ENCODE measurements around the gene NKTR. TPM values are rescaled to one million over a fixed set of nuclear protein-coding genes. Genes with fewer than 3 reads are reported as not detected.

The NKTR gene
- polyA plus RNA-seq, 1 donor from 2014 or later, result 242 TPM

DNA sequence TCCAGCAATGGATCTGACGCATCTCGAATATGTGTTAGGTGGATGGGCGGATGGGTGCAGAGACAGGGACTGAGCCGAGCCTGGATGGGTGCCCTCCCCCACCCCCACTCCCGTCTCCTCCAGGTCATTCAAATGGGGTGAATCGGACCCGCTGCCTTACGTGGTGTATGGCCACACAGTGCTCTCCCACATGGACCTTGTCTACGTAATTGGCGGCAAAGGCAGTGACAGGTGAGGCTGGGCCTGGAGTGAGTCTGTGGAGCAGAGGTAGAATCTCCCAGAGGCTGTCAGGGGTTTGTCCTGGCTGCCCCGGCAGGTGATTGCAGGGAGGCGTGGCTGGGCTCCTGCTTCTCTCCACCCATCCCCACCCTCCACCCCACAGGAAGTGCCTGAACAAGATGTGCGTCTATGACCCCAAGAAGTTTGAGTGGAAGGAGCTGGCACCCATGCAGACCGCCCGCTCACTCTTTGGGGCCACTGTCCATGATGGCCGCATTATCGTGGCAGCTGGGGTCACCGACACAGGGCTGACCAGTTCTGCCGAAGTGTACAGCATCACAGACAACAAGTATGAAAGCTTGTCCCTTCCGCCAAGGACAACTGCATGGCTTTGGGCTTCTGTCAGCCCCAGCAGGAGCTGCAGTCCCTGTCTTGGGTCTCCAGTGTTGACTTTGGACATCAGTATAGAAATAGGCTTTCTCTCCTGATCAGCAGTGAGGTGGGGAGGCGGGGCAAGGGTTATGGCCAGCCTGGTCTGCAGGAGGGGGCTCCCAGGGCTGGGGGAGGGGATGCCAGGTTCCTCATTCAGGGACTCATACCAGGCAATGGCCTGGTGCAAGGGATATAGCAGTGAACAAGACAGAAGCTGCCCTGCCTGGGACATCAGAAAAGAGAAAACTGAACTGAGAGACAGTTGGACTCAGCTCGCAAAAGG, 88.3 kb downstream of the NKTR start:
- Histone ChIP-seq H2AFZ (ENCODE audit: low read depth, low read length) (no peak overlapping the region), H3K9me3 (ENCODE audit: low read length) (no peaks in the 10 kb centered on the region), H4K20me1 (ENCODE audit: insufficient read depth) (no peaks in the 10 kb centered on the region), H3K36me3 (ENCODE audit: insufficient read depth, low read length) (no peaks in the 10 kb centered on the region), H3K79me2 (replicated peaks; ENCODE audit: insufficient read depth, low read length) (no peaks in the 10 kb centered on the region), H3K27me3 (ENCODE audit: insufficient read depth, low read depth, low read length) (no peaks in the 10 kb centered on the region), H3K4me3 (ENCODE audit: low read length) (no peak overlapping the region), H3F3A (ENCODE audit: insufficient read depth, low read length, poor library complexity, severe bottlenecking) (no peaks in the 10 kb centered on the region), H3K9ac (ENCODE audit: low read length) (no peak overlapping the region), H3K27ac (ENCODE audit: low read length) (no peak overlapping the region), H3K9me2 (ENCODE audit: insufficient read depth, low read length) (no peaks in the 10 kb centered on the region), H3K4me2 (ENCODE audit: low read length) (no peak overlapping the region)
- TF ChIP-seq, protein P1, sequence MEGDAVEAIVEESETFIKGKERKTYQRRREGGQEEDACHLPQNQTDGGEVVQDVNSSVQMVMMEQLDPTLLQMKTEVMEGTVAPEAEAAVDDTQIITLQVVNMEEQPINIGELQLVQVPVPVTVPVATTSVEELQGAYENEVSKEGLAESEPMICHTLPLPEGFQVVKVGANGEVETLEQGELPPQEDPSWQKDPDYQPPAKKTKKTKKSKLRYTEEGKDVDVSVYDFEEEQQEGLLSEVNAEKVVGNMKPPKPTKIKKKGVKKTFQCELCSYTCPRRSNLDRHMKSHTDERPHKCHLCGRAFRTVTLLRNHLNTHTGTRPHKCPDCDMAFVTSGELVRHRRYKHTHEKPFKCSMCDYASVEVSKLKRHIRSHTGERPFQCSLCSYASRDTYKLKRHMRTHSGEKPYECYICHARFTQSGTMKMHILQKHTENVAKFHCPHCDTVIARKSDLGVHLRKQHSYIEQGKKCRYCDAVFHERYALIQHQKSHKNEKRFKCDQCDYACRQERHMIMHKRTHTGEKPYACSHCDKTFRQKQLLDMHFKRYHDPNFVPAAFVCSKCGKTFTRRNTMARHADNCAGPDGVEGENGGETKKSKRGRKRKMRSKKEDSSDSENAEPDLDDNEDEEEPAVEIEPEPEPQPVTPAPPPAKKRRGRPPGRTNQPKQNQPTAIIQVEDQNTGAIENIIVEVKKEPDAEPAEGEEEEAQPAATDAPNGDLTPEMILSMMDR (IDR thresholded peaks at IDR 0.05; ENCODE audit: poor library complexity, severe bottlenecking), result no peak
- TF ChIP-seq SMC3 (conservative IDR thresholded peaks at IDR 0.05; ENCODE audit: poor library complexity) (no peak), TAF1 (IDR thresholded peaks at IDR 0.05; ENCODE audit: low read depth) (no peak), POLR2AphosphoS5 (IDR thresholded peaks at IDR 0.05) (no peak), RAD21 (conservative IDR thresholded peaks at IDR 0.05) (no peak)
- TF ChIP-seq, protein P2, sequence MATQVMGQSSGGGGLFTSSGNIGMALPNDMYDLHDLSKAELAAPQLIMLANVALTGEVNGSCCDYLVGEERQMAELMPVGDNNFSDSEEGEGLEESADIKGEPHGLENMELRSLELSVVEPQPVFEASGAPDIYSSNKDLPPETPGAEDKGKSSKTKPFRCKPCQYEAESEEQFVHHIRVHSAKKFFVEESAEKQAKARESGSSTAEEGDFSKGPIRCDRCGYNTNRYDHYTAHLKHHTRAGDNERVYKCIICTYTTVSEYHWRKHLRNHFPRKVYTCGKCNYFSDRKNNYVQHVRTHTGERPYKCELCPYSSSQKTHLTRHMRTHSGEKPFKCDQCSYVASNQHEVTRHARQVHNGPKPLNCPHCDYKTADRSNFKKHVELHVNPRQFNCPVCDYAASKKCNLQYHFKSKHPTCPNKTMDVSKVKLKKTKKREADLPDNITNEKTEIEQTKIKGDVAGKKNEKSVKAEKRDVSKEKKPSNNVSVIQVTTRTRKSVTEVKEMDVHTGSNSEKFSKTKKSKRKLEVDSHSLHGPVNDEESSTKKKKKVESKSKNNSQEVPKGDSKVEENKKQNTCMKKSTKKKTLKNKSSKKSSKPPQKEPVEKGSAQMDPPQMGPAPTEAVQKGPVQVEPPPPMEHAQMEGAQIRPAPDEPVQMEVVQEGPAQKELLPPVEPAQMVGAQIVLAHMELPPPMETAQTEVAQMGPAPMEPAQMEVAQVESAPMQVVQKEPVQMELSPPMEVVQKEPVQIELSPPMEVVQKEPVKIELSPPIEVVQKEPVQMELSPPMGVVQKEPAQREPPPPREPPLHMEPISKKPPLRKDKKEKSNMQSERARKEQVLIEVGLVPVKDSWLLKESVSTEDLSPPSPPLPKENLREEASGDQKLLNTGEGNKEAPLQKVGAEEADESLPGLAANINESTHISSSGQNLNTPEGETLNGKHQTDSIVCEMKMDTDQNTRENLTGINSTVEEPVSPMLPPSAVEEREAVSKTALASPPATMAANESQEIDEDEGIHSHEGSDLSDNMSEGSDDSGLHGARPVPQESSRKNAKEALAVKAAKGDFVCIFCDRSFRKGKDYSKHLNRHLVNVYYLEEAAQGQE (IDR thresholded peaks at IDR 0.05; ENCODE audit: borderline replicate concordance), result no peak

DNA sequence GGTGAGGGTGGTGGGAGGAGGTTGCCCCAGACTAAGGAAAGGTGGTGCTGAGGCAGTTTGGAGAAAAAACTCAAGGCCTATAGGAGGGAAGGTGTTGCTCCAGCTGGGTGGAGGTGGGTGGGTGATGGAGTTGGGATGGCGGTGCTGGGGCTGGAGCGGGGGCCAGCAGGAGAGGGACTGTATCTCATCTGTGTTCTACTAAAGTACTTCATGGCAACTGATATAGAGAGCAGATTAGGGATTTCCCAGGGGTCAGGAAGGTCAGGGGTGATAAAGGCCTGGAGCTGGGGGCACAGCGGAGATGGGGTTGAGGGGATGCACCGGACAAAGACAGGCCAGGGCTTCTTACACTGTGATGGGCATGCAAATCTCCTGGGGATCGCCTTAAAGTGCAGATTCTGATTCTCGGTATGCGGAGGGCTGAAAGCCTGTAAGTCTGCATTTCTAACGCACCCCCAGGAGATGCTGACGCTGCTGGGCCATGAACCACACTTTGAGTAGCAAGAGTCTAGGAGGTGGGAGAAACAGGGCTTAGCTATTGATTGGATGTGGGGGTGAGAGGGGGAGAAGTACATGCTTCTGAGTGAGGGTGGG, 89.0 kb downstream of the NKTR start:
- no peak overlapping the region for H3K4me3 ChIP-seq (ENCODE audit: low read length)
- no peak overlapping the region for H2AFZ ChIP-seq (ENCODE audit: low read depth, low read length)
- H3K9me3 ChIP-seq (ENCODE audit: low read length), result no peaks in the 10 kb centered on the region
- no peaks in the 10 kb centered on the region for H3F3A ChIP-seq (ENCODE audit: insufficient read depth, low read length, poor library complexity, severe bottlenecking)
- no peaks in the 10 kb centered on the region for H3K36me3 ChIP-seq (ENCODE audit: insufficient read depth, low read length)
- no peak overlapping the region for H3K9ac ChIP-seq (ENCODE audit: low read length)
- no peak overlapping the region for H3K4me2 ChIP-seq (ENCODE audit: low read length)
- H3K27ac ChIP-seq (ENCODE audit: low read length), result no peak overlapping the region
- no peaks in the 10 kb centered on the region for H3K27me3 ChIP-seq (ENCODE audit: insufficient read depth, low read depth, low read length)
- H3K9me2 ChIP-seq (ENCODE audit: insufficient read depth, low read length), result no peaks in the 10 kb centered on the region
- TF ChIP-seq EZH2 (IDR thresholded peaks at IDR 0.05; ENCODE audit: borderline replicate concordance, insufficient read depth, low read length, poor library complexity, severe bottlenecking), result no peak
- TF ChIP-seq TAF1 (IDR thresholded peaks at IDR 0.05; ENCODE audit: low read depth), result no peak
- TF ChIP-seq SMC3 (conservative IDR thresholded peaks at IDR 0.05; ENCODE audit: poor library complexity), result no peak
- no peak for TF ChIP-seq POLR2AphosphoS5 (IDR thresholded peaks at IDR 0.05)
- no peak for TF ChIP-seq MXI1 (conservative IDR thresholded peaks at IDR 0.05; ENCODE audit: poor library complexity, severe bottlenecking)
- TF ChIP-seq, protein P1 (IDR thresholded peaks at IDR 0.05; ENCODE audit: poor library complexity, severe bottlenecking), result no peak
- TF ChIP-seq, protein P2 (IDR thresholded peaks at IDR 0.05; ENCODE audit: borderline replicate concordance), result no peak
- no peak for TF ChIP-seq RAD21 (conservative IDR thresholded peaks at IDR 0.05)
- no peak for TF ChIP-seq EP300 (conservative IDR thresholded peaks at IDR 0.05; ENCODE audit: poor library complexity, severe bottlenecking)
- H3K79me2 ChIP-seq (replicated peaks; ENCODE audit: insufficient read depth, low read length), result no peaks in the 10 kb centered on the region
- H4K20me1 ChIP-seq (ENCODE audit: insufficient read depth), result no peaks in the 10 kb centered on the region

All from neural cell (in vitro differentiated cells).